GM21360 (cell line): ENCODE results near the gene C19orf85.
"Not testable (repeated sequence)": the region's sequence is repeated elsewhere in the genome, so short reads cannot be mapped to it uniquely, and the experiment has no call there.

Experiments used
- ATAC-seq: cut with Tn5 transposase; IDR thresholded peaks from one replicate; pipeline ENCODE4 v1.9.1; 2021; ENCODE audit warnings: mild to moderate bottlenecking, moderate library complexity; ENCODE audit not compliant: unreplicated experiment

C19orf85 gene

DNA sequence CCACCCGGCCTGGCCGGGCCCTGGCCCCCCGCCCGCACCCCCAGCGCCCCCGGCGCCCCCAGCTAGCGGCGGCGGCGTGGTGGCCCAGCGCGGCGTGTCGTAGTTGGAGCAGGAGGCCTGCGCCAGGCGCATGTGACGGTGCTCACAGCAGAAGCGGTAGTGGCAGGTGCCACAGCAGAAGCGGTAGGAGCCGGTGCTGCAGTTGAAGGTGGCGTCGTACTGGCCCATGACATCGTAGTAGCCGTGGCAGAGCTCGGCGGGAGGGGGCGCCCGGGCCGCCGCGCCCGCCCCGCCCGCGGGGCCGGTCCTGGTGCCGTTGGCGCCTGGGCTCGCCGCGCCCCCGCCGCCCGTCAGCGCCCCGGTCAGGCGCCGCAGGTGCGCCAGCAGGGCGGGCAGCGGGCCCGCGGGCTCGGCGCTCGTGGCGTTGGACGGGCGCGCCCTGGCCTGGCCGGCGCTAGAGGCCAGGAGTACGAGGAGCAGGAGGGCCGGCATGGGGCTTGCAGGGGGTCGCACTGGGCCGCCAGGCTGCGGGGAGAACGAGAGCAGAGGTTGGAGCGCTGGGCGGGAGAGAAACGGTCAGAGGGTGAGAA, 22.1 kb downstream of the C19orf85 start:
- no peak for ATAC-seq

DNA sequence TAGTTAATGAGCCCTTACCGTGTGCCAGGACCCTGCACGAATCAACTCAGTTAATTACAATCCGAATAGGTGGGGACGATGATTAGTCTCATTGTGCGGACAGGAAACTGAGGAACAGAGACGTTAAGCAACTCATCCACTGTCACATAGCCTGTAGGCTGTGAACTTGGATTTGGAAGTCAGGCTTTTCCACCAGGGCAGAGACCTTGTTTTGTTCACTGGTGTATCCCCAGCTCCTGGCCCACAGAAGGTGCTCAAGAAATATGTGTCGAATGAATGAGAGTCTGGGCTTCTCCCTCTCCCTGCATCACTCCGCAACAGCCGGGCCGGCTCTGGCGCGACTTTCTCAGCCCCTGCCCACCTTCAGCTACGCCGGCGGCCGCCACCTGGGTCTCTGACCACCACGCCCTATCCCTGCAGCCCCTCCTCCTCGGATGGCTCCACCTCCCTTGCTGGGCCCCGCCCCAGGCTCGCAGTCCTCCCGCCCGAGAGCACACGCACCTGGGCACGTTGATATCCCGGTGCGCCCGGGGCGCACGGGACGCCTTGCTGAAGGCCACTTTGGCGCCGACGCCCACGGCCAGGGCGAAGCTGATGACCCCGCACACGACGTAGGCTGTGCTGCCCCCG, 22.7 kb downstream of the C19orf85 start:
- no peak for ATAC-seq

DNA sequence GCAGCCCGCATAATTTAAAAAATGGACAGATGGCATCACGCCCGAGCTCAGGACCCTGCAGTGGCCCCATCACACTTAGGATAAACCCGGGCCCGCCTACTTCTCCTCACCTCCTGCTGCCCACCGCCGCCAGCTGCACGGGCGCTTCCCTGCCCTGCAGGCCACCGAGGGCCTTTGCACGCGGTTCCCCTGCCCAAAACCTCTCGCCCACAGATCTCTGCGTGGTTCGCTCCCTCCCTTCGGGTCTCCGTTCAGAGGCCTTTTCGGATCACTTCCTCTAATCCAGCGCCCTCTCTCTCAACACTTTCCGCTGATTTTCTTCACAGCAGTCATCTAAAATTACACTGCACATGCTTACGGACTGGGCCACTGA, 23.2 kb downstream of the C19orf85 start:
- no peak for ATAC-seq

DNA sequence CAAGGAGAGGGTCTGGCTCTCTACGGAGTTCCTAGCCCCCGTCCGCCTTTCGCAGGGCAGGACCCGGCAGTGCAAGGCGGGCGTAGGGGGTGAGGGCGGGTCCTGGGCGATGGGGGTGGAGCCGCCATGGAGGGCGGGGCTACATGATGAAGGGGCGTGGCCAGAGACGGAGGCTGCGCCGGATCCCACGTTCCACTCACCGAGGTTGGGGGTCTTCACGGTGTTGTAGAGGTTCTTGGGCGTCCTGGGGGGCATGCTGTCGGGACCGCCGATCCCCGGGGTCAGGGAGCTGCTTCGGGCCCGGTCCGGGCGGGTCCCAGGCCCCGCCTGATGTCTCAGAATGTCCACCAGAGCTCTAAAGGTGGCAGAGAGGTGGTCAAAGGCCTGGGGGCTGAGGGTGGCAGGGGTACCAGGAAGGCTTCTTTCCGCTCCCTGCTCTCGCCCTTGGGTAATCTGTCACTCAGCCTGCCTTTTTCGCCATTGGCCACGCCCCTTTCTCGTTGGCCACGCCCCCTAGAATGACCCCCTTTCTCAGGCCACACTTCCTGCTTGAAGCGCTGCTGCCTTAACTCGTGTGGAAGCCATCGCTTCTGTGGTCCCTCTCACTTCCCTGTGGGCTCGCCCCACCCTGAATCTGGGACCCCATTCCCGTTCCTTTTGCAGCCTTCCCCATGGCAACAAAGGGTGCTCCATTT, 24.0 kb downstream of the C19orf85 start:
- no peak for ATAC-seq

DNA sequence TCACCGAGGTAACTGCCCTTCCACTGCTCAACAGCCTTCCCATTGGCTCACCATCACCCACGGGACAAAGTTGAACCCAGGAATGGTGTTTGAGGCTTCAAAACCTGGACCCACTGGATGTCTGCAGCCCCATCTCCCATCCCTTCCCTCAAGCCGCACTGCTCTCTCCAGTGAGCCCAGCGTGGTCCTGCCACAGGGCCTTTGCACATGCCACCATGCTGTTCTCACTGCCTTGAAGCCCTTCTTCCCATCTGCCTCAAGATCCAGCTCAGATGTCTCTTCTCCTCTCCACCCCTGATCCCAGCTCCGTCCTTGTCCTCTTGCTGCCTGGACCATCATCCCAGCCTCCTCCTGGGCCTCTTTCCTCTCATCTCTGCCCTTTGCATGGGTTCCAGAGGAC, 25.5 kb downstream of the C19orf85 start:
- no peak for ATAC-seq

DNA sequence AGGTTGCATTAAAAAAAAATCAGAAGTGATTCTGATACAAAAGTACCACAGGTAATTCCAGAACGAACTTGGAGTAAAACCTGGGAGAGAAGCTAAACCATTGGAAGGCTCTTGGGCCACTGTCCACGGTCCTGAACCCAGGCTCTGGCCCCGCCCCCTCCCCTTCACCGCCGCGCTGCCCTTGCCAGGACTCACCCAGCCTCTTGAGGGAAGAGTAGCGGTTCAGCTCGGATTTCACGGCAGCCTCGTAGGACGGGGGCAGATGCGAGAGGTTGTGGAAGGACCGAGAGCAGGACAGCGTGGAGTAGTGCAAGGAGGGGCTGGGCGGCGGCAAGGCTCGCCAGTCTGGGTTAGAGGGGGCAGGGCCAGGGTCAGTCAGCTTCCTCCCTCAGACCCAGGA, 27.1 kb downstream of the C19orf85 start:
- ATAC-seq, result no peak

DNA sequence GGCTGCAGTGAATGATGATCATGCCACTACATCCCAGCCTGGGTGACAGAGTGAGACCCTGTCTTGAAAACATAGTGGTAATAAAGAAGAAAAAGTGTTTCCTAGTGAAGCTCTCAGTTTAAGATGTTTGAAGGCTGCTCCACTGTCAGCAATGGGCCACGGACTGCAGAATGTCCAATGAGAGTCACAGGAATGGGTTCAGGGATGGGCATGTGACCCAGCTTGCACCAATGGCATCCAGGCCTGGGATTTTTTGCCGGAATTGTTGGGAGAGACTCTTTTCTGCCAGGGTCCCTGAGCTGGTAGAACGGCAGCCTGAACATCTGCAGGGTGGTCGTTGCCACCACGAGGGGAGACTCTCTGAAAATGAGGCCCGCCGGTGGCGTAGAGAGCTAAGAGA, 27.7 kb downstream of the C19orf85 start:
- ATAC-seq, result no peak

DNA sequence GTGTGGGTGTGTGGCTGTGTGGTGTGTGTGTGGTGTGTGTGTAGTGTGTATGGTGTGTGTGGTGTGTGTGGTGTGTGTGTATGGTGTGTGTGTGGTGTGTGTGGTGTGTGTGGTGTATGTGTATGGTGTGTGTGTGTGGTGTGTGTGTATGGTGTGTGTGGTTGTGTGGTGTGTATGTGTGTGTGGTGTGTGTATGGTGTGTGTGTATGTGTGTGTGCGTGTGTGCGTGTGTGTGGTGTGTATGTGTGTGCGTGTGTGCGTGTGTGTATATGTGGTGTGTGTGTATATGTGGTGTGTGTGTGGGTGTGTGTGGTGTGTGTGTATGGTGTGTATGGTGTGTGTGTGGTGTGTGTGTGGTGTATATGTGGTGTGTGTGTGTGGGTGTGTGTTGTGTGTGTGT, 29.5 kb downstream of the C19orf85 start:
- no peak for ATAC-seq

DNA sequence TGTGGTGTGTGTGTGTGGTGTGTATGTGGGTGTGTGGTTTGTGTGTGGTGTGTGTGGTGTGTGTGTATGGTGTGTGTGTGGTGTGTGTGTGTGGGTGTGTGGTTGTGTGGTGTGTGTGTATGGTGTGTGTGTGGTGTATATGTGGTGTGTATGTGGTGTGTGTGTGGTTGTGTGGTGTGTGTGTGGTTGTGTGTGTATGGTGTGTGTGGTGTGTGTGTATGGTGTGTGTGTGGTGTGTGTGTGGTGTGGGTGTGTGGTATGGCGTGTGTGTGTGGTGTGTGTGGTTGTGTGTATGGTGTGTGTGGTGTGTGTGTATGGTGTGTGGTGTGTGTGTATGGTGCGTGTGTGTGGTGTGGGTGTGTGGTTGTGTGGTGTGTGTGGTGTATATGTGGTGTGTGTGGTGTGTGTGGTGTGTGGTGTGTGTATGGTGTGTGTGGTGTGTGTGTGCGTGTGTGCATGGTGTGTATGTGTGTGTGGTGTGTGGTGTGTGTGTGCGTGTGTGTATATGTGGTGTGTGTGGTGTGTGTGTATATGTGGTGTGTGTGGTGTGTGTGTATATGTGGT, 30.1 kb downstream of the C19orf85 start:
- no peak for ATAC-seq

DNA sequence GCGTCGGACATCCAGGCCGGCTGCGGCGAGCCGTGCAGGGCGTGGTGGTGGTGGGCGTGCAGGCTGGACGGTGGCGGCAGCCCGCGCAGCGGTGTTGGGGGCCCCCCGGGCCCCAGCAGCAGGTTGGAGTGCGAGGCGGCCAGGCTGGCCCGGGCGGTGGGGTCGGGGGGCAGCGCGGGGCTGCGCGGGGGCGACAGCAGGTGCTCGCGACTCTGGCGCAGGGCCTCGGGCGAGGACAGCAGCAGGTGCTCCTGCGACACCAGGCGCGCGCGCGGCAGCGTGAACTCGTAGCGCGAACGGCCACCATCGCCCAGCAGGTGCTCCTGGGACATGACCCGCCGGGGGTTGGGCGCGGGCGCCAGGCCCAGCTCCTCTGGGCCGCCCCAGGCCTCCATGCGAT, 31.3 kb downstream of the C19orf85 start:
- no peak for ATAC-seq

DNA sequence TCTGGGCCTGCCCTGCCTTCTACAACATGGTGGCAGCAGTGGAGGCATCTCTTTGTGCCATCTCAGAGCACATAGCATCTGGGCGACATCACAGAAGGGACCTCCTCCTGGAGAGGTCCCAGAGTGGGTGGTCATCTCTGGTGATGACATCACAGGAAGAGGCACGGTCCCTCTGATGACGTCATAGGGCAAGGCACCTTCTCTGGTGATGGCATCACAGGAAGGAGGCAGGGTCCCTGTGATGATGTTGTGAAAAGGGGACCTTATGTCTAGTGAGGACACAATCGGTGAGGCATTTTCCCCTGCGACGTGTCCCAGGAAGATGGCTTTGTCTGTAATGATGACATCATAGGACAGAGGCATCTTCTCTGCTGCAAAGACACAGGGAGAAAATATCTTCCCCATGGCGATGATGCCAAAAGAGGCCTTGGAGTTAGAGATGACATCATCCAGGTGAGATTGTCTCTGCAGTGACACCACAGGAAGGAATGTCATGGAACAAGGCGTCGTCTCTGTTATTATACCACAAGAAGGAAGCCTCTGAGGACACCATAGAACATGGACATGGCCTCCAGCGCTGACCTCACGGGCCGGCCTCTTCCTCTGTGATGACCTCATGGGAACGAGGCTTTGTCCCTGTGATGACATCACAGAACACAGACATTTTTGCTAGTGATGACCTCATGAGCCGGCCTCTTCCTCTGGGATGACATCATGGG, 32.2 kb downstream of the C19orf85 start:
- no peak for ATAC-seq

DNA sequence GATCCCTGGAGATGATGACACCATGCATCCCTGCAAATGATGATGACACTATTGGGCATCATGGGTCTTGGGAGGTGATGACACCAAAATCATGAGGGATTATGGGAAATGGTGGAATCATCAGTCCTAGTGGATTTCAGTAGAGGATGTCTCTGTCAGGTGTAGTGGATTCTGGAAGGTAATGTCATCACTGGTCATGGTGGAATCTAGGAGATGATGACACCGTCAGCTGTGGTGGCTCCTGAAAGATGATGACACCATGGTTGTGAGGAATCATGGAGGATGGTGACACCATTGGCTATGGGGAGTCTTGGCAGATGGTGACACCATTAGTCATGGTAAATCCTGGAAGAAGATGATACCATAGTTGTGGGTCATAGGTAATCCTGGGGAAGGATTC, 33.4 kb downstream of the C19orf85 start:
- no peak for ATAC-seq

DNA sequence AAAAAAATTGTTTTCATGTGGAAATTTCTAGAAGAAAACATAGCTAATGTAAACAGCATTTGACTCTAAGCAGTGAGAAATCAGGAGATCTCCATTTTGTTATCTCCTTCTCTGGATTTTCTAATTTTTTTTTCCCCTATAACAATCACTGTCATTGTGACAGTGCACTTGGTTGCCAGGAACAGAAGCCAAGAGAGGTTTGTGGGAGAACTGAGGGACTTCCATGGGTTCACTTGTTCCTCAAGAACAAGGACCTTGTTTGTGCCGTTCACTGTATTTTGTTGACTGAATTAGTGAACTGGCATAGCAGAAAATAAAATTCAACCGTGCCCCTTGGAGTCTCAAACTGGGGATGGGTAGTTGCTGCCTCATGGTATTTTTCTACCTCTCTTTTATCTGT, 38.5 kb downstream of the C19orf85 start:
- ATAC-seq, result no peak

DNA sequence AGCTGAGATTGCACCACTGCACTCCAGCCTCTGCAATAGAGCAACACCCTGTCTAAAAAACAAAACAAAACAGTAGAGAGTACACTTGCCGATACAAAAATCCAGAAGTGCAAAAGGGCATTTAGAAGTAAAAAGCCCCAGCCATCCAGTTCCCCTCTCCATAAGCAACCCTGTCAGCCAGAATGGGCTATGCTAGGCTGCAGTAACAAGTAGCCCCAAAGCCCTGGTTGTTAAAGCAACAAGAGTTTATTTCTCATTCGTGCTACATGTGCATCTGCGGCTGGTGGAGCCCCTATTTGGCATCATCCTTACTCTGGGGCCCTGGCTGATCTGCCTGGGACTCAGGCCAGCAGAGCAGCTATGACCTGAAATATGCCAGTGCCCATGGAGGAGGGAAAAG, 40.0 kb downstream of the C19orf85 start:
- ATAC-seq, result no peak

DNA sequence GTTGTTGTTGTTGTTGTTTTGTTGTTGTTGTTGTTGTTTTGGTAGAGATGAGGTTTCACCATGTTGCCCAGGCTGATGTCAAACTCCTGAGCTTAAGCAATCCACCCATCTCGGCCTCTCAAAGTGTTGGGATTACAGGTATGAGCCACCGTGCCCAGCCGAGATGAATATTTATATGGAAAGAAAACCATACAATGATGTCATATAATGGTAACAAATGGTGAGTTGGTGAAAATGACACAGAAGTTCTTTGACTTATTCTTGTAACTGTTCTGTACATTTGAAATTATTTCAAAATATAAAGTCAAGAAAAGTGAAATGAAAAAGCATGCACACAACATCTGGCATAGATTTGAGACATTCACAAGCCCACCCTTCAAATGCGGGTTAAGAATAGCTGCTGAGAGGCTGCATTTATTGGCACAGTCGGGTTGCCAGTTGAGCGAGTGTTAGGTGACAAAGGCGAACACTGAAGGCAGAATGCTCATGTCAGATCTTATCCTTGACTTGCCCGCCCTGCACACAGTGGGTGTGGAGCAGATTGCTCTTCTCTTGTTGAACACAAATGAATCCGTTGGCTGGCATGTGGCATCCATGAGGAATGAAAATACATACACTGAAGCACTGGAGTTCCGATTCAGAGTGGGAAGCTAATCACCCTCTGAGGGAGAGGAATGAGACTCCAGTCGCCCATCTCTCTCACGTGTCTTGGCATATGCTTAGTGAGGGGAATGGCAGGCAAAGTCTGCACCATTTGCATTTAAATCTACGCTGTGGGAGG, 41.1 kb downstream of the C19orf85 start:
- ATAC-seq, result no peak

DNA sequence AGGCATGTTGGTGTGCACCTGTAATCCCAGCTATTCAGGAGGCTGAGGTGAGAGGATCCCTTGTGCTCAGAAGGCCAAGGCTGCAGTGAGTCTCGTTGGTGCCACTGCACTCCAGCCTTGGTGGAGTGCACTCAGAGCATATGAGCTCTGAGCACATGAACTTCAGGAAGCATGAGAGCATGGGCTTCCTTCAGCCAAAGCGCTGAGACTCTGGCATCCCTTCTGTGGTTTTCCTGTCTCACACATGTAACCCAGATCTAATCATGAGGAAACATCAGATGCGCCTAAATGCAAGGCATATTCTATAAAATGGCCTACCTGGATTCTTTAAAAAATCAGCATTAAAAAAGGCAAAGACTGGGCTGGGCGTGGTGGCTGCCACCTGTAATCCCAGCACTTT, 43.3 kb downstream of the C19orf85 start:
- not testable (repeated sequence) for ATAC-seq

DNA sequence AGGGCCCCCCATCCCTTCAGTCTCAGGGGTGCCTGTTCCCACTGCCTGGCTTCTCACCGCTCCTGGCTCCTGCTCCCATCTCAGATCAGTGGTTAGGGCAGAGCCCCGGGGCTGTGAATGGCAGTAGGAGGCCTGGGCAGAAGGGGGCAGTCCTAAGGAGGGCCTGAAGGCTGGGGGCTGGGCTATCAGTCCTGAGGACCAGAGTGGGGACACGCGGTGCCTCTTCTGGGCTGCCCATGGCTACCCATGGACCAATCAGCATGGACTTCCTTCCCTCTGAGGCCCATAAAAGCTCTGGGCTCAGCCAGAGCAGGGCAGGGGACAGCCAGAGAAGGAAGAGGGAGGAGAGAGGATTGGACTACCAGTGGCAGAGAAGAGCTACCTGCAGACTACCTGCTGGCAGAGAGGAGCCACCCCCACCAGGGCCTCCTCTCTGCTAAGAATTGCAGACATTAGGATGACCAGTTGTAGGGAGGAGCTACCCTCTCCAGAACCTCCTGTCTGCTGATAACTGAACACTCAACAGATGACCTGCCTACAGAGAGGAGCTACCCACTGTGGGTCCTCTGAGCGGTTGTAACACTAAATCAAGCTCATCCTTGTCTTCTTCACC, 44.8 kb downstream of the C19orf85 start:
- ATAC-seq, result no peak

DNA sequence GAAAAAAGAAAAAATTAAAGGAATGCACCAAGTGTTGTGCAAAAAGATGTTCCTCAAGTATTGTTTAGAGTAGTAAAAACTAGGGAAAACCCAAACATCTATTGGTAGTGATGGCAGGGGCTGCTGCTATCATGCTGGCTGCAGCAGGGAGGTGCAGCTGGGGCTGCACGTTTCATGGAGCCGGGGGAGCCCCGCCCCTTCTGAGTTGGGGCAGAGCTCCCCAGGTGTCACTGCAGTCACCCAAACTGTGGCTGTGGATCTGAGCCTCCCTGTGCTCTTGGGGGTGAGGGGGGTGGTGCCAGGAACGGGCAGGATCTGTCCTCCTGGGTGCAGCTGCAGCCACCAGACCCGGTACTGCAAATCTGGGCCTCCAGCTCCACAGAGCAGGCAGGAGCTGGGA, 45.4 kb downstream of the C19orf85 start:
- no peak for ATAC-seq

DNA sequence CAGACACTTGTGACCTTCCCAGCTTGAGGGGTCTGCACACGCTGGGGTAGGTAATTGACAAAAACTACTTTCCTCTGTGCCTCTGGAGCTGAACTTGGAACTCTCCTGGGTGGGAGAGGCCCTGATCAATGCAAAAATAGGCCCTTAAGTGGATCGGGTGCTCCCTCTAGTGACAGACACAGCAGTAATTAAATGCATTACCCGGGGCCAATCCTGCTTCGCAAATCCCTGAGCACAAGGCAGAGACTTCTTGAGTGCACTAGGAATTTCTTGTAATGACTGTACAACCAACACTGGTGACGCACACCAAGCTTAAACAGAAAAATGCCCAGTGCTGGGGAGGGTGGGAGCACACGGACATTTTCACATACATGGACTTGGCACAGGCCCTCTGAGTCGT, 46.4 kb downstream of the C19orf85 start:
- no peak for ATAC-seq
